Loucy (cell line): Measurements from ENCODE around the gene MTHFSD.

Experiments used
- EZH2phosphoT487 ChIP-seq: fragments of 200-600 bp; IDR thresholded peaks from 2 replicates; pipeline ENCODE4 v1.6.1; 2018; ENCODE audit warnings: antibody characterized with exemption, mild to moderate bottlenecking, moderate library complexity, borderline replicate concordance
- TF ChIP-seq, protein P1 (sequence below): fragments of 200-600 bp; sonication (generic); conservative IDR thresholded peaks from 2 replicates; pipeline ENCODE4 v1.5.1; 2014; ENCODE audit warnings: mild to moderate bottlenecking, antibody characterized with exemption, low read length

DNA sequence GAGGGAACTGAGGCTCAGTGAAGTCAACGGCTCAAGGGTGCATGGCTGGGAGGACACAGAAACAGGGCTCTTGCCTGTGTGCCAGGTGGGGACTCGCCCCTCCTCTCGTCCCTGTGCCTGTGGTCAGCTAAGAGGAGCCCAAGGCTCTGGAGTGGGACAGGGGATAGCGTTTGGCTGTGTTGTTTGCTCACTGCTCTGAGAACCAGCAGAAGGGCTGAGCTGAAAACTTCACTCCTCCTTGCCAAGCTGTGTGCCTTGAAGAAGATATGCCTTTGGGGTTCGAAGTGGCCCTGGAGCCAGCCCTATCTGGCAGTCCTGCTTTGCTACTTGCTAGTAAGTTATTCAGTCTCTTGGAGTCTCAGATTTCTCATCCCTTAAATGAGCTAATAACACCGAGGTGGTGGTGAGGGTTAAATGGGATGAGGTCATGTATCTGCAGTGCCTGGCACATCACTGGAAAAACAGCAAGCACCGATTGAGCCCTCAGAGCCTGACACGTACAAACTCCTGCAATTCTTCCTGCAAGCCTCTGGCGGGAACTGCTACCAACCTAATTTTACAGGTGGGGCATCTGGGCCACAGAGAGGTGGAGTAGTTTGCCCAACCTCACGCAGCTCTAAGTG is 41.1 kb upstream of the MTHFSD start:
- TF ChIP-seq, protein P1, sequence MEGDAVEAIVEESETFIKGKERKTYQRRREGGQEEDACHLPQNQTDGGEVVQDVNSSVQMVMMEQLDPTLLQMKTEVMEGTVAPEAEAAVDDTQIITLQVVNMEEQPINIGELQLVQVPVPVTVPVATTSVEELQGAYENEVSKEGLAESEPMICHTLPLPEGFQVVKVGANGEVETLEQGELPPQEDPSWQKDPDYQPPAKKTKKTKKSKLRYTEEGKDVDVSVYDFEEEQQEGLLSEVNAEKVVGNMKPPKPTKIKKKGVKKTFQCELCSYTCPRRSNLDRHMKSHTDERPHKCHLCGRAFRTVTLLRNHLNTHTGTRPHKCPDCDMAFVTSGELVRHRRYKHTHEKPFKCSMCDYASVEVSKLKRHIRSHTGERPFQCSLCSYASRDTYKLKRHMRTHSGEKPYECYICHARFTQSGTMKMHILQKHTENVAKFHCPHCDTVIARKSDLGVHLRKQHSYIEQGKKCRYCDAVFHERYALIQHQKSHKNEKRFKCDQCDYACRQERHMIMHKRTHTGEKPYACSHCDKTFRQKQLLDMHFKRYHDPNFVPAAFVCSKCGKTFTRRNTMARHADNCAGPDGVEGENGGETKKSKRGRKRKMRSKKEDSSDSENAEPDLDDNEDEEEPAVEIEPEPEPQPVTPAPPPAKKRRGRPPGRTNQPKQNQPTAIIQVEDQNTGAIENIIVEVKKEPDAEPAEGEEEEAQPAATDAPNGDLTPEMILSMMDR, result no peak
- no peak for TF ChIP-seq EZH2phosphoT487
